HG03460 (cell line): ENCODE results near the gene PSPN.
A peak's percentile ranks its signal among the peaks of the same experiment; 100 is the strongest.
"Not testable (repeated sequence)": the region's sequence is repeated elsewhere in the genome, so short reads cannot be mapped to it uniquely, and the experiment has no call there.

Experiments used
- ATAC-seq: cut with Tn5 transposase; IDR thresholded peaks from one replicate; pipeline ENCODE4 v1.9.1; 2021; ENCODE audit not compliant: unreplicated experiment

The PSPN gene

DNA sequence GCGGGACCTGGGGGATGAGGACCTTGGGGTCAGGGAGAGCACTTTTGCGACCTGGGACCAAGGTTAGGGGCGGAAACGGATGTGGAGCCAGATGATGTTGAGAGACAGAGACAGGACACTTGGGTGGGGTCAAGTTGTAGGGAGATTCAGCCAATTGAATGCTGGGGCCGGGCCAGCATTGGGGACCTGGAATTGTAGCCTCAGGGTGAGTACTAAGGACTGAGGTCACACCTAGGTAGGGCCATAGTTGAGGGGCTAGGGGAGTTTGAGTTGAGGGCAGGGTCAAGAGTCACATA, 2.0 kb downstream of the PSPN start:
- no peak for ATAC-seq

DNA sequence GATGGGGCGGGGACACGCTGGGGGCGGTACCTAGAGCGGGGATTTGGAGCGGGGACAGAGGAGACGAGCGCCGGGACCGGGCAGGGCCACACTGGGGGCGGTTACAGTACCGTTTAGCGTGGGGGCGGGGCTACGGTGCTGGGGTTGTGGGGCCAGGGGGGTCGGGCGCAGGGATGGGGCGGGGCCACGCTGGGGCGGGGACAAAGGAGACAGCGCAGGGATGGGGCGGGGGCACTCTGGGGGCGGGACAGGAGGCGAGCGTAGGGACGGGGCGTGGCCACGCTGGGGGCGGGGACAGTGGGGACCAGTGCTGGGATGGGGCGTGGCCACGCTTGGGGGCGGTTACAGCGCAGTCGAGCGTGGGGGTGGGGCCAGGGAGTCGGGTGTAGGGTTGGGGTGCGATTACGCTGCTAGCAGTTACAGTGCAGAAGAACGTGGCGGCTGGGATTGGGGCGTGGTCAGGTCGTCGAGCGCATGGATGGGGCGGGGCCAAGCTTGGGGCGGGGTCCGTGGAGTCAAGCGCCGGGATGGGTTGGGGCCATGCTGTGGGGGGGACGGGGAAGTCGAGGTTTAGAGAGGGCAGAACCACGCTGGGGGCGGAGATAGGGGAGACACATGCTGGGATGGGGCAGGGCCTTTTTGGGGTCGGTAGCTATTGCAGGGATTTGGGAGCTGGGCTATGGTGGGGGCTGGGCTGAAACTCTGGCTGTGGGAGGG, 2.5 kb downstream of the PSPN start:
- ATAC-seq = peak; percentile 34

DNA sequence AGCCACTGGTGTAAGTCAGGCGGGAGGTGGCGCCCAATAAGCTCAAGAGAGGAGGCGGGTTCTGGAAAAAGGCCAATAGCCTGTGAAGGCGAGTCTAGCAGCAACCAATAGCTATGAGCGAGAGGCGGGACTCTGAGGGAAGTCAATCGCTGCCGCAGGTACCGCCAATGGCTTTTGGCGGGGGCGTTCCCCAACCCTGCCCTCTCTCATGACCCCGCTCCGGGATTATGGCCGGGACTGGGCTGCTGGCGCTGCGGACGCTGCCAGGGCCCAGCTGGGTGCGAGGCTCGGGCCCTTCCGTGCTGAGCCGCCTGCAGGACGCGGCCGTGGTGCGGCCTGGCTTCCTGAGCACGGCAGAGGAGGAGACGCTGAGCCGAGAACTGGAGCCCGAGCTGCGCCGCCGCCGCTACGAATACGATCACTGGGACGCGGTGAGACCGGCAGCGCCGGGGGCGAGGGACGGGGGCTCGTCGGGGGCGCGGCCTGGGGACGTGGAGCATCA, 3.1 kb downstream of the PSPN start, which contains the start of gene ALKBH7:
ALKBH7 (plus strand) TSS at position 201 of the 502 bp plus-strand sequence; CDS start at position 228, 27 bp downstream.
- peak; percentile 78 for ATAC-seq

DNA sequence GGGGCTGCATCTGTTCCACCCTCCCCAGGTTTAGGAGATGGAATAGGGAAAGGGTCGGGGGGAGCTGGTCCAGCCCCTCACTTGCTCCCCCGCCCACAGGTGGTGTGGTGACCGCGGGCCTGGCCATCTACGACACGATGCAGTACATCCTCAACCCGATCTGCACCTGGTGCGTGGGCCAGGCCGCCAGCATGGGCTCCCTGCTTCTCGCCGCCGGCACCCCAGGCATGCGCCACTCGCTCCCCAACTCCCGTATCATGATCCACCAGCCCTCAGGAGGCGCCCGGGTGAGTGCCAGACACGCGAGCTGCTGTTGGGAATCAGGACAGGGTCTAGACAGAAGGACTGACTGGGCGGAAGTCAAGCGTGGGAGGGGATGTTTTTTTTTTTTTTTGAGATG, 11.4 kb downstream of the PSPN start:
- ATAC-seq = no peak

DNA sequence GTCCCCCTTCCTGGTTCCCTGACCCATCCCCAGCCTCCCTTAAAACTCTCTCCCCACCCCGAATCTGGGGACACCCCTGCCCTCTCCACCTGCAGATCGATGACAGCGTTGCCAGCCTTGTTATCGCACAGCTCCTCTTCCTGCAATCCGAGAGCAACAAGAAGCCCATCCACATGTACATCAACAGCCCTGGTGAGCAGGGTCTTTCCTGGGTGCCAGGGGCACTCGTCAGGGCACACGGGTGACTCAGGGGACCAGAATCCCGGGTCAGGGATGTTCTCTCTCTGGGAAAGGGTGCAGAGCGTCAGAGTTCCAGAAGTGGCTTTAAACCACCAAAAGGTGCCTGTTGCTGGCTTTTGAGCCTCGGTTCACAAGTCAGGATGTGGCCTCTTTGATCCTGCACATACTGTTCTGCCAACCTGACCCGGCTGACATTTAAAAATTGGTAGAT, 13.4 kb downstream of the PSPN start:
- no peak for ATAC-seq

DNA sequence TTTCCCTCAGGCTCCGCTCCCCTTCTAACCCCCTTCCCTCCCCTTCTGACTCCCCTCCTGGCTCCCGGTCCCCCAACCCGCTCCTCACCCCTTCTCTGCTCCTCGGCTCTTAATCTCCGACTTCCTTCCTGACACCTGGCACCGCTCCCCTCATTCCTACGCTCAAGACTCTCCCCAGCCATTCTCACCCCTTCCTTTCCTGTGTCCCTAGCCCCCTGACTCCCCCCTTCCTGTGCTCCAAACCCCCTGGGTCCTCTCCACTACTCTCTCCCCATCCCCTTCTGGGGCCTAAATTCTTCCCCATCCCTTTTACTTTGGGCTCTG, 13.7 kb downstream of the PSPN start:
- no peak for ATAC-seq

DNA sequence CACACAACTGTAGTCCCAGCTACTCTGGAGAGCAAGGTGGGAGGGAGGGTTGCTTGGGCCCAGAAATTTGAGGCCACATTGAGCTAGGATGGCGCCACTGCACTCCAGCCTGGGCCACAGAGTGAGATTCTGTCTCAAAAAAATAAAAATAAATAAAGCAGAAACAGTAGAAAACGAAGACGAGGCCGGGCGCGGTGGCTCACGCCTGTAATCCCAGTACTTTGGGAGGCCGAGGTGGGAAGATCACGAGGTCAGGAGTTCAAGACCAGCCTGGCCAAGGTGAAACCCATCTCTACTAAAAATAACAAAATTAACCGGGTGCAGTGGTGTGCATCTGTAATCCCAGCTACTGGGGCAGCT, 14.9 kb downstream of the PSPN start:
- not testable (repeated sequence) for ATAC-seq

DNA sequence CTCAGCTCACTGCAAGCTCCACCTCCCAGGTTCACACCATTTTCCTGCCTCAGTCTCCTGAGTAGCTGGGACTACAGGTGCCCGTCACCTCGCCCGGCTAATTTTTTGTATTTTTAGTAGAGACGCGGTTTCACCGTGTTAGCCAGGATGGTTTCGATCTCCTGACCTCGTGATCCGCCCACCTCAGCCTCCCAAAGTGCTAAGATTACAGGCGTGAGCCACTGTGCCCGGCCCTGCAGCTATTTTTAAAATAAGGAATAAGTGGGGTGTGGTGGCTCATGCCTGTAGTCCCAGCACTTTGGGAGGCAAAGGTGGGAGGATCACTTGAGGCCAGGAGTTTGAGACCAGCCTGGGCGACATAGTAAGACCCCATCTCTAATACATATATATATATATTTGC, 15.3 kb downstream of the PSPN start:
- not testable (repeated sequence) for ATAC-seq

DNA sequence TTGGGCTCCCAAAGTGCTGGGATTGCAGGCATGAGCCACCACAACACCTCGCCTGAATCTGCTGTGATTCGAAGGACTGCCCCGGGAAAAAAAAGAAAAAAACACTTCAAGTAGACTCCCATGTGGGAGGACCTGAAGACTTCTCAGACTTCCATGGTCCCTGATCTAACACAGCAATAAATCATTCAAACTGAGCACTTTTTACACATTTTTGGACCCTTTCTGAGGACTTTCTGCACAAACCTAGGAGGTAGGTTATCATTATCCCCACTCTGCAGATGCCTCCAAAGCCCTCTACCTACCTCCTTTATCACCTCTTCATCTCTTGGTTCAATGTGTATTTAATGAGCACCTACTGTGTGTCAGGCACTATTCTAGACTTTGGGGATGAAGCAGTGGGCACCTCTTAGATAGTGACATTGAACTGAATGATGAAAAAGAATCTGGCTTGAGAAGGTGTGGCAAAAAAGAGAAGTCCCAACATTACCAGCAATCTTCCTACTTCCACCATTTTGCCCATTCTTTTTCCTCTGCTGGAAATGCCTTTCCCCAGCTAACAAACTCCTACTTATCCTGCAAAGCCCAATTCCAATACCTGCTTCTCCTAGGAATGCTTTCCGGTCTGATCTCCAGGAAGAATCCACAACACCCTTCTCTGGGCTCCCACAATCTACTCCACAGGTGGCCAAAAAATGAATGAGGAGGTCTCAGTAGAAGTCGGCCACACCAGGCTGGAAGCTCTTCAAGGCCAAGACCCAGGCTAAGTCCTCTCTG, 16.0 kb downstream of the PSPN start:
- ATAC-seq = no peak

DNA sequence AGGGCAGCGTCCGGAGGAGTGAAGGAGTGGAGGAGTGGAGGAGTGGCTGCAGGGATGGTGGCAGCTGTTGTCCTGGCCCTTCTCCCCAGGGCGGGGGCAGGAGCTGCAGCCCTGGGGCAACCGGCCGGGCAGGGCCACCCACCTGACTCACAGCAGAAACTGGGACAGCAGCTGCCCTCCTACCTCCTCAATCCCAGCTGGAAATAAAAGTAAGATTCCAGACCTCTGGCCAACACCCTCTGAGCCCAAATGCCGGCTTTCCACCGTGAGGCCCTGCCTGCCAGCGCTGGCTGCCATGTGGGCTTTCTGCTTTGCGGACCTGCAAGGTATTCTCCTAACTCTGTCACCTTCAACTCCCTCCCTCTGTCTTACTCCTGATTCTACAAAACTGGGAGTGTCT, 17.7 kb downstream of the PSPN start:
- no peak for ATAC-seq

DNA sequence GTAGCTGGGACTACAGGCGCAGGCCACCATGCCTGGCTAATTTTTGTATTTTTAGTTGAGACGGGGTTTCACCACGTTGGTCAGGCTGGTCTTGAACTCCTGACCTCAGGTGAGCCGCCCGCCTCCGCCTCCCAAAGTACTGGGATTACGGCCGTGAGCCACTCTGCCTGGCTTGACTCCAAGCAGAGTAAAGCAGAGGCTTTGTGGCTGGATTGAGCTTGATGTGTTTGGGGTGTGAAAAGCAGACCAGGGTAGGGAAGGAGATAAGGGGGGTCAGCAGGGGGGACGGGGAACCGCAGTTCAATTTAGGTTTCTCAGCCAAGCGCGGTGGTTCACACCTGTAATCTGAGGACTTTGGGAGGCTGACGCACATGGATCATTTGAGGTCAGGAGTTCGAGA, 18.6 kb downstream of the PSPN start:
- ATAC-seq = no peak

DNA sequence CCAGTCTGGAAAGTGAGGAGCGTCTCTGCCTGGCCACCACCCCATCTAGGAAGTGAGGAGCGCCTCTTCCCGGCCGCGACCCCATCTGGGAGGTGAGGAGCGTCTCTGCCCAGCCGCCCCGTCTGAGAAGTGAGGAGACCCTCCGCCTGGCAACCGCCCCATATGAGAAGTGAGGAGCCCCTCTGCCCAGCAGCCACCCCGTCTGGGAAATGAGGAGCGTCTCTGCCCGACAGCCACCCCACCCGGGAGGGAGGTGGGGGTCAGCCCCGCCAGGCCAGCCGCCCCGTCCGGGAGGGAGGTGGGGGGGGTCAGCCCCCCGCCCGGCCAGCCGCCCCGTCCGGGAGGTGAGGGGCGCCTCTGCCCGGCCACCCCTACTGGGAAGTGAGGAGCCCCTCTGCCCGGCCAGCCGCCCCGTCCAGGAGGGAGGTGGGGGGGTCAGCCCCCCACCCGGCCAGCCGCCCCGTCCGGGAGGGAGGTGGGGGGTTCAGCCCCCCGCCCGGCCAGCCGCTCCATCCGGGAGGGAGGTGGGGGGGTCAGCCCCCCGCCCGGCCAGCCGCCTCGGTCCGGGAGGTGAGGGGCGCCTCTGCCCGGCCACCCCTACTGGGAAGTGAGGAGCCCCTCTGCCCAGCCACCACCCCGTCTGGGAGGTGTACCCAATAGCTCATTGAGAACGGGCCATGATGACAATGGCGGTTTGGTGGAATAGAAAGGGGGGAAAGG, 20.3 kb downstream of the PSPN start:
- ATAC-seq = not testable (repeated sequence)

DNA sequence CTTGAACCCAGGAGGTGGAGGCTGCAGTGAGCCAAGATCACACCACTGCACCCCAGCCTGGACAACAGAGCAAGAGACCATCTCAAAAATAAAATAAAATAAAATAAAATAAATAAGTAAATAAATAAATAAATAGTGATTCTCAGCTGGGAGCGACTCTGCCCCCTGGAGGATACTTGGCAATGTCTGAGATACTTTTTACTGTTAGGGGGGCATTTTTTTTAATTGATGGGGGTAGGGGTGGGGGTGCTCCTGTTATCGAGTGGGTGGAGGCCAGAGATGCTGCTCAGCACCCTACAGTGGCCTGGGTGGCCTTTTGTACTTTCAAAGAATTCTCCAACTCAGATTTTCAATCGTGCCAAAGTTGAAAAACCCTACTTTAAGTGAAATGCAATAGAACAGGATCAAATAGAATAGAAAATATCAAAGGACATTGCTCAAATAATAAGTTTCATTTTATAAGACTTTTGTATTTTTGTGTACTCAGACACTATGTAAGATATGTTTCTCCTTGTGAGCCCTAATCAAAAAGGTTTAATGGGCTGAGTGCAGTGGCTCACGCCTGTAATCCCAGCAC, 21.5 kb downstream of the PSPN start:
- ATAC-seq = no peak

DNA sequence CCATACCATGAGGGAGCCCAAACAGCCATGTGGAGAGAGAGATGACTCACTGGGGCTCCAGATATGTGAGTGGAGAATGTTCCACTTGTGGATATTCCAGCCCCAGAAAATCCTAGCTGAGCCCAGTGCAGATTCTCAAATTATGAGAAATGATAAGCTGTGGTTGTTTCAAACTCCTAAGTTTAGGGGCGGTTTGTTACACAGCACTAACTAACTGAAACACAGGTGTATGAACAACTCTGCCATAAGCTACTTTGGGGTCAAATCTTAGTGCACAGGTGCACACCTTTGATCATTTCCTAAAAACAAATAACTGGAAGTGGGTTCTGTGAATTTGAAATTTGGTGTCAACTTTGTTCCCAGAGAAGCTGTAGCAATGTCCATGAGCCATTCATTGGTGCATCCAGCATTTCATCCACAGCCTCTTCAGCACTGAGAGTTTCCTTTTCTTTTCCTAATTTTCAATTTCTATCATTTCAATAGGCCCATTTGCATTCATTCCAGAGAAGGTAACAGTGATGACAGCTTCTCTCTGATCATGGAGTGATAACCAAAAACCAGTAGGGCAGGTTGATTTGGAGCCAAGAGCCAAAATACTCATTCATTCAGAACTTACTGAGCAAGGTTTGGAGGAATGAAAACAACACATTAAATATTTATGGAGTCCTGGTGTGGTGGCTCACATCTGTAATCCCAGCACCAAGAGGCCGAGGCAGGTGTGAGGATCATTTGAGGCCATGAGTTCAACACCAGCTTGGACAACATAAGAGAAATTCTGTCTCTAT, 23.2 kb downstream of the PSPN start:
- no peak for ATAC-seq

DNA sequence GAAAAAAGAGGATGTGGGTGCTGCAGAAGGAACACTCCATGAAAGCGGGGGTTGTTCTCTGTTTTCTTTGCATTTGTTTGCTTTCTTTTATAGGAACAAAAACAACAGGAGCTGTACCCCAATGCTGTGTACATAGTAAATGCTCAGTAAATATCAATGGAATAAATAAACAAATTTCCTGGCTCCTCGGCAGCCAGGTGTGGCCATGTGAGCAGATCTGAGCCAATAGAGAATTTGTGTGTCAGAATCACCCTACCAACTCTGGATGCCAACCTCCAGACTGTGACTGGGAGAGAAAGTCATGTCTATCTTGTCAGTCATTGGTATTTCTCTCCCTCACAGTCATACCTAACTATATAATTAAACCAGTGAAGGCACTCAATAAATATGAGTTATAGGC, 25.0 kb downstream of the PSPN start:
- no peak for ATAC-seq

DNA sequence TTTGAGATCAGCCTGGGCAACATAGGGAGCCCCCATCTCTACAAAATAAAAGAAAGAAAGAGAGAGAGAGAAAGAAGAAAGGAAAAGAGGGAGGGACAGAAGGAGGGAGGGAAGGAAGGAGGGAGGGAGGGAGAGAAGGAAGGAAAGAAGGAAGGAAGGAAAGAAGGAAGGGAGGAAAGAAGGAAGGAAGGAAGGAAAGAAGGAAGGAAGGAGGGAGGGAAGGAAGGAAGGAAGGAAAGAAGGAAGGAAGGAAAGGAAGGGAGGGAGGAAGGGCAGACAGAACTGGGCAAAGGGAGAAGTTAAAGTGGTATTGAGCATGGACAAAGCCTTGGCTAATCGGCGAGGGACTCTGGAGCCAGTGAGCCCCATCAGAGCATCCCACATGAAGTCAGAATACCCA, 26.5 kb downstream of the PSPN start:
- ATAC-seq = not testable (repeated sequence)

DNA sequence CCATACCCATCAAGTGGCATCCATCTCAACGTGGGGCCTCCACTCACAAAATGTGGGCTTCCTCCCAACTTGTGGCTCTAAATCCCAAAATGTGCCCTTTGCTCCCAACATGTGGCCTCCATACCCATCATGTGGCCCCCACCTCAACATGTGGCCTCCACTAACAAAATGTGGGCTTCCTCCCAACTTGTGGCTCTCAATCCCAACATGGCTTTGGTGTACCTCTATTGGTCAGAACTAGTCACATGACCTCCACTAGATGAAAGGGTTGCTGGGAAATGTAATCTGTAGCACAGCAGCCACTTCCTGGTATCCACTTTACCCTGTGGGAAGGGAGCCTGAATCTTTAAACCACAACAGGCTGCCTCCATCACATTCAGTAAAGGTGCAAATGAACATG, 32.3 kb downstream of the PSPN start:
- ATAC-seq = no peak

DNA sequence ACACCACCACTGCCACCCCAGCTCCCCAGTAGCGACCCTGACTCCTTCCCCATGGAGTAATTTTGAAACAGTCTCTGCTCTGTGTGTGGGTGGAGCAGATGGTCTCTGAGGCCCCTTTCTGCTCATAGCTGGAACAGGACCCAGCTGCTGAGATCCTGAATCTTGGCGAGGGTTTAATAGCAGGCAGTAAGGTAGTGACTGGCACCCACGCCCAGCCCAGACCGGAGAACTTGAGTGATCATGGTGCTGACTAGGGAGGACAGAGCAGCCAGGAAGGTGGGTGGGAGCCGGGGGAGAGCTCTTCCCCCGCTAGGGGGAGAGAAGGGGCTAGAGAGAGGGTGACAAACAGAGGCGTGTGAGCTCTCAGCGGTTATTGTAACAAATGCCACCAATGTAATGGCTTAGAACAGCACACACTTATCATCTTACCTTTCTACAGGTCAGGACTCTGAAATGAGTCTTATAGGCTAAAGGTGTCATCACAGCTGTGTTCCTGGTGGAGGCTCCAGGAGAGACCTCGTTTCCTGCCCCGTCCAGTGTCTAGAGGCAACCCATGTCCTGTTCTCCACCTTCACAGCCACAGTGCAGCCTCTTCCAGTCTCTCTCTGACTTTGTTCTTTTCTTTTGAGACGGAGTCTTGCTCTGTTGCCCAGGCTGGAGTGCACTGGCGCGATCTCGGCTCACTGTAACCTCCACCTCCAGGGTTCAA, 35.1 kb downstream of the PSPN start:
- no peak for ATAC-seq

DNA sequence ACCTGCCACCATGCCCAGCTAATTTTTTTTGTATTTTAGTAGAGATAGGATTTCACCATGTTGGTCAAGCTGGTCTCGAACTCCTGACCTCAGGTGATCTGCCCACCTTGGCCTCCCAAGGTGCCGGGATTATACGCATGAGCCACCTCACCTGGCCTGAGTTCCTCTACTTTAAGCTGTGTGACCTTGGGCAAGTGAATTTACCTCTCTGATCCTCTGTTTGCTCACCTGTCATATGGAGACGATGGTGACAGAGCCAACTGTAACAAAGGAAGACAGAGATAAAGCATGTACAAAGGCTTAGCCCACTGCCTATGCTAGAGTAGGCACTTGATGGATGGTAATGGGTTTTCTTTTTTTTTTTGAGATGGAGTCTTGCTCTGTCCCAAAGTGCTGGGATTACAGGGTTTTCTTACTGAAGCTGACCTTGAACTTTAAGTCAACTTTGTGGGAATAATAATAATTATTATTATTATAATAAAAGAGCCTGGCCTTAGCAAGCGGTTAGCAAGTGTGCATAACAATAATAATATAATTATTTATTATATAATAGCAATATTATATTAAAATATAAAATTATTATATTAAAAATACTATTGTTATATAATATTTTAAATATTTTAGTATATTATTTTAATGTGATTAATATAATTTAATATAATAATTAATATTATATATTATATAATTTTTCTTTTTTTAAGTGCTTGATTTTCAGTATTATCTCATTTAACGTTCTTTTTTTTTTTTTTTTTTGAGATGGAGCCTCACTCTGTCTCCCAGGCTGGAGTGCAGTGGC, 41.0 kb downstream of the PSPN start:
- ATAC-seq = no peak
